CD4-positive, alpha-beta T cell (primary cell): ENCODE data around the gene PCDHA7. TPM values are rescaled to one million over a fixed set of nuclear protein-coding genes. Genes with fewer than 3 reads are reported as not detected.
"Not testable (repeated sequence)": the region's sequence is repeated elsewhere in the genome, so short reads cannot be mapped to it uniquely, and the experiment has no call there.

ENCODE experiments used
- ATAC-seq: fragments of 200-7000 bp; cut with Tn5 transposase; one replicate; pipeline ENCODE4 v1.10.0; 2022; ENCODE audit warnings: mild to moderate bottlenecking; ENCODE audit not compliant: poor library complexity
- CTCF ChIA-PET: fragments of 350-600 bp; sonication (Branson Sonifier 250); formaldehyde crosslinking; loops from one replicate; lab custom pipeline; 2021; ENCODE audit warnings: antibody characterized with exemption, inconsistent platforms; lab: Charles Lee
- POLR2A ChIA-PET: fragments of 350-600 bp; sonication (Branson Sonifier 250); formaldehyde crosslinking; loops from one replicate; lab custom pipeline; 2021; ENCODE audit warnings: antibody characterized with exemption, inconsistent platforms; lab: Charles Lee
- DNase-seq, 14 experiments: peaks; one replicate each; pipeline ENCODE4 v3.0.0-alpha.2; 2013 to 2020; ENCODE audit warnings: mixed read lengths in 2 of 14
- H3K27ac ChIP-seq, 2 donors: one replicate each; pipeline versions ENCODE4 v1.5.1 to v1.7.0; 2013; ENCODE audit warnings: low read length in 2 of 2, low read depth in 1 of 2, mild to moderate bottlenecking in 1 of 2
- H3K27me3 ChIP-seq, 2 experiments: 1 replicate in 1 of 2; 2 replicates in 1 of 2; pipeline versions ENCODE4 v1.6.1 to v1.7.0; 2013; ENCODE audit warnings: low read length in 2 of 2, control low read depth in 1 of 2, mild to moderate bottlenecking in 1 of 2, moderate library complexity in 1 of 2; ENCODE audit not compliant: insufficient read depth in 2 of 2, control insufficient read depth in 1 of 2
- H3K36me3 ChIP-seq: one replicate; pipeline ENCODE4 v1.6.1; 2013; ENCODE audit warnings: low read length, control low read depth; ENCODE audit not compliant: insufficient read depth
- H3K4me1 ChIP-seq: one replicate; pipeline ENCODE4 v1.6.1; 2013; ENCODE audit warnings: low read length, control low read depth; ENCODE audit not compliant: insufficient read depth
- H3K4me3 ChIP-seq: one replicate; pipeline ENCODE4 v1.5.1; 2013; ENCODE audit warnings: mild to moderate bottlenecking, low read length, moderate library complexity
- H3K9me3 ChIP-seq, 2 experiments: 1 replicate in 1 of 2; 2 replicates in 1 of 2; pipeline versions ENCODE4 v1.6.1 to v1.7.0; 2013; ENCODE audit warnings: low read length in 2 of 2, mild to moderate bottlenecking in 2 of 2, control low read depth in 1 of 2, moderate library complexity in 1 of 2; ENCODE audit not compliant: control insufficient read depth in 1 of 2, insufficient read depth in 1 of 2
- H3K27ac Mint-ChIP-seq: one replicate; pipeline ENCODE4 v1.8.0; 2020; ENCODE audit warnings: mixed read lengths
- H3K27me3 Mint-ChIP-seq: one replicate; pipeline ENCODE4 v1.8.0; 2021; ENCODE audit warnings: mixed read lengths
- H3K36me3 Mint-ChIP-seq: one replicate; pipeline ENCODE4 v1.8.0; 2021; ENCODE audit warnings: low read depth, mixed read lengths
- H3K4me1 Mint-ChIP-seq: one replicate; pipeline ENCODE4 v1.8.0; 2021; ENCODE audit warnings: low read depth, mixed read lengths
- H3K4me3 Mint-ChIP-seq: one replicate; pipeline ENCODE4 v1.8.0; 2020; ENCODE audit warnings: mild to moderate bottlenecking, mixed read lengths
- H3K9me3 Mint-ChIP-seq: one replicate; pipeline ENCODE4 v1.8.0; 2020; ENCODE audit warnings: mixed read lengths
- intact Hi-C, 2 experiments: fragments of 100-400 bp; cut with DNase I in 1 of 2; cut with micrococcal nuclease in 1 of 2; formaldehyde crosslinking; loops; one replicate each; pipeline versions ENCODE4 v1.15.1 to v1.9.0; 2023 to 2025; cut with DNase I, micrococcal nuclease
- total RNA-seq, 174 experiments: library from RNA in 2 of 174; stranded (reverse) in 2 of 174; gene quantifications; one replicate each; pipeline ENCODE4 v1.2.3 and lab custom pipeline; 2021 to 2026
- TF ChIP-seq, protein P1 (sequence below): fragments of 200-600 bp; IDR thresholded peaks from one replicate; pipeline ENCODE4 v1.8.0; 2022; ENCODE audit warnings: antibody characterized with exemption, mild to moderate bottlenecking

PCDHA7 gene
- total RNA-seq, 2 experiments from 2014 or later = not detected

DNA sequence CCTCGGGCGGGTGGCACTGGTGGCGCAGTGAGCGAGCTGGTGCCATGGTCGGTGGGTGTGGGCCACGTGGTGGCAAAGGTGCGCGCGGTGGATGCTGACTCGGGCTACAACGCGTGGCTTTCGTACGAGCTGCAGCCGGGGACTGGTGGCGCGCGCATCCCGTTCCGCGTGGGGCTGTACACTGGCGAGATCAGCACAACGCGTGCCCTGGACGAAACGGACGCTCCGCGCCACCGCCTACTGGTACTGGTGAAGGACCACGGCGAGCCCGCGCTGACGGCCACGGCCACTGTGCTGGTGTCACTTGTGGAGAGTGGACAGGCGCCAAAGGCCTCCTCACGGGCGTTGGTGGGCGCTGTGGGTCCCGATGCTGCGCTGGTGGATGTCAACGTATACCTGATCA, 25.2 kb upstream of the PCDHA7 start:
- Mint-ChIP-seq H3K4me3 (no peak overlapping the region), H3K36me3 (peaks cover 11% of the 10 kb centered on the region), H3K27me3 (peaks cover 50% of the 10 kb centered on the region)

GRCh38 chr5:140821375-140822280, 12.4 kb upstream of the PCDHA7 start, which contains the start of gene PCDHA5:
Gene PCDHA5 (plus strand): TSS chr5:140821613.
- no peak within 1 kb of the TSS for H3K27ac Mint-ChIP-seq
- H3K9me3 Mint-ChIP-seq = peaks cover 6% of the 10 kb centered on the region
- H3K4me3 Mint-ChIP-seq = no peak within 1 kb of the TSS
- ATAC-seq (no peak), DNase-seq (no peak)
- TF ChIP-seq, protein P1, sequence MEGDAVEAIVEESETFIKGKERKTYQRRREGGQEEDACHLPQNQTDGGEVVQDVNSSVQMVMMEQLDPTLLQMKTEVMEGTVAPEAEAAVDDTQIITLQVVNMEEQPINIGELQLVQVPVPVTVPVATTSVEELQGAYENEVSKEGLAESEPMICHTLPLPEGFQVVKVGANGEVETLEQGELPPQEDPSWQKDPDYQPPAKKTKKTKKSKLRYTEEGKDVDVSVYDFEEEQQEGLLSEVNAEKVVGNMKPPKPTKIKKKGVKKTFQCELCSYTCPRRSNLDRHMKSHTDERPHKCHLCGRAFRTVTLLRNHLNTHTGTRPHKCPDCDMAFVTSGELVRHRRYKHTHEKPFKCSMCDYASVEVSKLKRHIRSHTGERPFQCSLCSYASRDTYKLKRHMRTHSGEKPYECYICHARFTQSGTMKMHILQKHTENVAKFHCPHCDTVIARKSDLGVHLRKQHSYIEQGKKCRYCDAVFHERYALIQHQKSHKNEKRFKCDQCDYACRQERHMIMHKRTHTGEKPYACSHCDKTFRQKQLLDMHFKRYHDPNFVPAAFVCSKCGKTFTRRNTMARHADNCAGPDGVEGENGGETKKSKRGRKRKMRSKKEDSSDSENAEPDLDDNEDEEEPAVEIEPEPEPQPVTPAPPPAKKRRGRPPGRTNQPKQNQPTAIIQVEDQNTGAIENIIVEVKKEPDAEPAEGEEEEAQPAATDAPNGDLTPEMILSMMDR = no peak
- no peaks in the 10 kb centered on the region for H3K36me3 ChIP-seq
- peaks cover 12 to 26% of the 10 kb centered on the region in 2 experiments for H3K9me3 ChIP-seq
- no peaks in the 10 kb centered on the region for H3K4me1 Mint-ChIP-seq
- POLR2A ChIA-PET = no interaction called here
- H3K27me3 Mint-ChIP-seq = peaks cover 42% of the 10 kb centered on the region
- H3K36me3 Mint-ChIP-seq = peaks cover 4% of the 10 kb centered on the region
- no peak within 1 kb of the TSS for H3K4me3 ChIP-seq
- no peak within 1 kb of the TSS for H3K27ac ChIP-seq
- CTCF ChIA-PET = no interaction called here
- H3K27me3 ChIP-seq = peaks cover 10 to 16% of the 10 kb centered on the region in 2 experiments
- no peaks in the 10 kb centered on the region for H3K4me1 ChIP-seq
- intact Hi-C loops = no loop called here

More for the DNA sequence above, 25.2 kb upstream of the PCDHA7 start:
- Mint-ChIP-seq H3K9me3 (peaks cover 21% of the 10 kb centered on the region), H3K4me1 (no peaks in the 10 kb centered on the region), H3K27ac (no peak overlapping the region)
- Histone ChIP-seq H3K9me3 (peaks cover 8 to 24% of the 10 kb centered on the region in 2 experiments), H3K4me1 (no peaks in the 10 kb centered on the region), H3K4me3 (no peak overlapping the region), H3K27me3 (peaks cover 6 to 22% of the 10 kb centered on the region in 2 experiments), H3K27ac (no peak overlapping the region), H3K36me3 (no peaks in the 10 kb centered on the region)
- CTCF ChIA-PET = no interaction called here
- POLR2A ChIA-PET = no interaction called here
- intact Hi-C loops = no loop called here
- TF ChIP-seq, protein P1 = no peak
- ATAC-seq = no peak
- DNase-seq = no peak

DNA sequence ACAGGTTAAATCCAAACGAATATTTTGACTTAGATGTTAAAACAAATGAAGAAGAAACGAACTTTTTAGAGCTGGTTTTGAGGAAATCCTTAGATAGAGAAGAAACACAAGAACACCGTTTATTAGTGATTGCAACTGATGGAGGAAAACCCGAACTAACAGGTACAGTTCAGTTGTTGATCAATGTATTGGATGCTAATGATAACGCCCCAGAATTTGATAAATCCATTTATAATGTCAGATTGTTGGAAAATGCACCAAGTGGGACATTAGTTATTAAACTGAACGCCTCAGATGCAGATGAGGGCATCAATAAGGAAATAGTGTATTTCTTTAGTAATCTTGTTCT, 11.8 kb upstream of the PCDHA7 start:
- Histone ChIP-seq H3K4me1 (no peaks in the 10 kb centered on the region), H3K27me3 (peaks cover 10 to 23% of the 10 kb centered on the region in 2 experiments), H3K36me3 (no peaks in the 10 kb centered on the region), H3K4me3 (no peak overlapping the region), H3K27ac (no peak overlapping the region), H3K9me3 (peaks cover 12 to 26% of the 10 kb centered on the region in 2 experiments)
- ATAC-seq (no peak), DNase-seq (no peak)
- Mint-ChIP-seq H3K9me3 (peaks cover 10% of the 10 kb centered on the region), H3K27ac (no peak overlapping the region), H3K27me3 (peaks cover 48% of the 10 kb centered on the region), H3K4me3 (no peak overlapping the region), H3K36me3 (peaks cover 8% of the 10 kb centered on the region), H3K4me1 (no peaks in the 10 kb centered on the region)
- ChIA-PET POLR2A (no interaction called here), CTCF (no interaction called here)
- intact Hi-C loops = no loop called here
- TF ChIP-seq, protein P1 = no peak

GRCh38 chr5:140822969-140823368, 11.1 kb upstream of the PCDHA7 start:
- H3K36me3 ChIP-seq, intact Hi-C loops, ATAC-seq, H3K4me1 Mint-ChIP-seq, H3K27ac ChIP-seq, H3K4me3 ChIP-seq, H3K4me1 ChIP-seq, H3K36me3 Mint-ChIP-seq, H3K27ac Mint-ChIP-seq, DNase-seq, CTCF ChIA-PET, POLR2A ChIA-PET, H3K4me3 Mint-ChIP-seq: not testable (repeated sequence)
- H3K9me3 ChIP-seq = peaks cover 15 to 28% of the 10 kb centered on the region in 2 experiments
- Mint-ChIP-seq H3K27me3 (peaks cover 48% of the 10 kb centered on the region), H3K9me3 (peaks cover 10% of the 10 kb centered on the region)
- H3K27me3 ChIP-seq = peaks cover 13 to 28% of the 10 kb centered on the region in 2 experiments
